GM18499 (cell line): ENCODE measurements around the gene PLEKHG7.
"Not testable (repeated sequence)": the region's sequence is repeated elsewhere in the genome, so short reads cannot be mapped to it uniquely, and the experiment has no call there.

Experiments
- ATAC-seq: cut with Tn5 transposase; IDR thresholded peaks from one replicate; pipeline ENCODE4 v1.9.1; 2021; ENCODE audit warnings: moderate number of reproducible peaks; ENCODE audit not compliant: insufficient read depth, unreplicated experiment

Gene PLEKHG7

GRCh38 chr12:92786045-92786444 is 83.3 kb downstream of the PLEKHG7 start:
- no peak for ATAC-seq

GRCh38 chr12:92794356-92794755 is 91.6 kb downstream of the PLEKHG7 start:
- ATAC-seq = not testable (repeated sequence)

- no peak for ATAC-seq
Measured at GRCh38 chr12:92794814-92795213, 92.0 kb downstream of the PLEKHG7 start.

GRCh38 chr12:92796650-92797049 is 93.9 kb downstream of the PLEKHG7 start:
- ATAC-seq = no peak

GRCh38 chr12:92802906-92803305 is 100.1 kb downstream of the PLEKHG7 start:
- no peak for ATAC-seq

- ATAC-seq = no peak
Measured at GRCh38 chr12:92803903-92804302, 101.1 kb downstream of the PLEKHG7 start.

GRCh38 chr12:92810370-92810769 is 107.6 kb downstream of the PLEKHG7 start:
- ATAC-seq = peak; percentile 61

GRCh38 chr12:92814584-92814983 is 111.8 kb downstream of the PLEKHG7 start:
- ATAC-seq = no peak

- no peak for ATAC-seq
Measured at GRCh38 chr12:92821142-92821541, 118.4 kb downstream of the PLEKHG7 start.
